Small intestine (tissue), 7 donors: ENCODE results near the gene CCND2. TPM values are rescaled to one million over a fixed set of nuclear protein-coding genes. Genes with fewer than 3 reads are reported as not detected.

Source experiments
- DNase-seq, 2 donors: peaks; one replicate each; pipeline versions ENCODE4 v3.0.0 to v3.0.0-alpha.2; 2013
- FAIRE-seq: peaks from 2 replicates; lab custom pipeline; 2012; peaks lifted over from hg19 to GRCh38; lab: Jason Lieb, UNC
- H3K27ac ChIP-seq, 3 donors: one replicate each; pipeline ENCODE4 v1.5.1; 2013; ENCODE audit warnings: low read length in 2 of 3, mild to moderate bottlenecking in 2 of 3, control low read depth in 1 of 3, inconsistent platforms in 1 of 3, low read depth in 1 of 3, moderate library complexity in 1 of 3
- H3K27me3 ChIP-seq, 3 donors: one replicate each; pipeline ENCODE4 v1.6.1; 2013; ENCODE audit warnings: low read length in 3 of 3, inconsistent platforms in 1 of 3; ENCODE audit not compliant: control insufficient read depth in 3 of 3, insufficient read depth in 3 of 3
- H3K36me3 ChIP-seq, 3 donors: one replicate each; pipeline ENCODE4 v1.6.1; 2013; ENCODE audit warnings: low read length in 3 of 3, inconsistent platforms in 1 of 3, low read depth in 1 of 3, mild to moderate bottlenecking in 1 of 3, moderate library complexity in 1 of 3; ENCODE audit not compliant: control insufficient read depth in 3 of 3, insufficient read depth in 2 of 3
- H3K4me1 ChIP-seq, 3 donors: one replicate each; pipeline ENCODE4 v1.6.1; 2013; ENCODE audit warnings: low read length in 2 of 3, inconsistent platforms in 1 of 3, low read depth in 1 of 3, mild to moderate bottlenecking in 1 of 3, moderate library complexity in 1 of 3; ENCODE audit not compliant: control insufficient read depth in 3 of 3, insufficient read depth in 2 of 3
- H3K4me3 ChIP-seq, 3 donors: one replicate each; pipeline ENCODE4 v1.5.1; 2013; ENCODE audit warnings: low read length in 3 of 3, control low read depth in 1 of 3, inconsistent platforms in 1 of 3, low read depth in 1 of 3, mild to moderate bottlenecking in 1 of 3, moderate library complexity in 1 of 3
- H3K9me3 ChIP-seq, 2 donors: one replicate each; pipeline ENCODE4 v1.6.1; 2013; ENCODE audit warnings: low read depth in 1 of 2, low read length in 1 of 2; ENCODE audit not compliant: control insufficient read depth in 2 of 2, insufficient read depth in 1 of 2
- WGBS, 3 donors: extraction: QIAGEN DNeasy Blood & Tissue Kit; methylation state at CpG; one replicate each; pipeline ENCODE4 v1.1.7; 2013; 5-methylcytosine and 5-hydroxymethylcytosine counted together
- polyA plus RNA-seq, 4 donors: library from polyadenylated mRNA; stranded (reverse) in 3 of 4; unstranded in 1 of 4; fragments of 200-250 nt in 3 of 4; fragments of 120-200 nt in 1 of 4; gene quantifications; one replicate each; pipeline versions ENCODE4 v1.2.1 to v1.2.3, GENCODE V29; 2013
- donor health status: healthy with polysubstance abuse.
- donor health status: control.
- donor health status: control.
- donor health status: Bipolar disorder and iron deficiency.
- donor health status: healthy.

Gene CCND2
- polyA plus RNA-seq, 4 donors = 5.6 to 101 (median 22.0) TPM

GRCh38 chr12:4293299-4293965, 19.9 kb downstream of the CCND2 start:
- Histone ChIP-seq H3K27me3 (no peaks in the 10 kb centered on the region), H3K4me3 (no peak overlapping the region), H3K4me1 (peaks cover 0 to 20% (median 2%) of the 10 kb centered on the region in 3 donors), H3K27ac (peak overlapping the region in 2 of 3 donors; percentile 20 to 41), H3K36me3 (peaks cover 8 to 85% (median 9%) of the 10 kb centered on the region in 3 donors), H3K9me3 (no peaks in the 10 kb centered on the region)
- WGBS, 3 donors = 60 to 76% (median 69%) methylated on average over 14 of the region's 14 CpGs
- FAIRE-seq = no peak
- no peak for DNase-seq

- Histone ChIP-seq H3K4me3 (no peak overlapping the region), H3K27ac (peak overlapping the region in 1 of 3 donors; percentile 41), H3K9me3 (no peaks in the 10 kb centered on the region), H3K4me1 (peaks cover 0 to 14% (median 2%) of the 10 kb centered on the region in 3 donors), H3K36me3 (peaks cover 8 to 82% (median 9%) of the 10 kb centered on the region in 3 donors), H3K27me3 (no peaks in the 10 kb centered on the region)
- WGBS, 3 donors = 64 to 73% (median 65%) methylated on average over 16 of the region's 16 CpGs
- DNase-seq (no peak), FAIRE-seq (no peak)
These were observed 20.5 kb downstream of the CCND2 start for GRCh38 chr12:4293966-4294505.

- no peak overlapping the region for H3K27ac ChIP-seq
- peaks cover 0 to 6% (median 4%) of the 10 kb centered on the region in 3 donors for H3K4me1 ChIP-seq
These were observed 23.2 kb downstream of the CCND2 start for GRCh38 chr12:4296751-4297150.

GRCh38 chr12:4297617-4298016, 24.1 kb downstream of the CCND2 start:
- 87 to 89% (median 87%) methylated on average over 13 of the region's 13 CpGs for WGBS, 3 donors
- FAIRE-seq = no peak
- Histone ChIP-seq H3K9me3 (no peaks in the 10 kb centered on the region), H3K36me3 (peaks cover 0 to 69% (median 6%) of the 10 kb centered on the region in 3 donors), H3K4me1 (peaks cover under 1 to 13% (median 4%) of the 10 kb centered on the region in 3 donors), H3K27me3 (no peaks in the 10 kb centered on the region), H3K4me3 (no peak overlapping the region), H3K27ac (no peak overlapping the region)
- DNase-seq = no peak

More at GRCh38 chr12:4296751-4297150, 23.2 kb downstream of the CCND2 start:
- H3K27me3 ChIP-seq = no peaks in the 10 kb centered on the region
- no peak overlapping the region for H3K4me3 ChIP-seq
- FAIRE-seq = no peak
- H3K9me3 ChIP-seq = no peaks in the 10 kb centered on the region
- no peak for DNase-seq
- peaks cover 0 to 66% (median 6%) of the 10 kb centered on the region in 3 donors for H3K36me3 ChIP-seq
- WGBS, 3 donors = 54 to 65% (median 63%) methylated on average over 6 of the region's 6 CpGs

- no peaks in the 10 kb centered on the region for H3K9me3 ChIP-seq
- H3K27ac ChIP-seq = no peak overlapping the region
- H3K27me3 ChIP-seq = no peaks in the 10 kb centered on the region
- FAIRE-seq = no peak
- WGBS, 3 donors = 78 to 84% (median 81%) methylated on average over 5 of the region's 5 CpGs
- H3K4me1 ChIP-seq = peaks cover 2 to 10% (median 3%) of the 10 kb centered on the region in 3 donors
- DNase-seq = peak in 1 of 2 donors; percentile 6
- H3K36me3 ChIP-seq = peaks cover 4 to 60% (median 6%) of the 10 kb centered on the region in 3 donors
- no peak overlapping the region for H3K4me3 ChIP-seq
These were observed 27.3 kb downstream of the CCND2 start for GRCh38 chr12:4300883-4301282.

GRCh38 chr12:4301932-4302501, 28.5 kb downstream of the CCND2 start:
- H3K27ac ChIP-seq = no peak overlapping the region
- 63 to 78% (median 69%) methylated on average over 11 of the region's 11 CpGs for WGBS, 3 donors
- no peaks in the 10 kb centered on the region for H3K27me3 ChIP-seq
- H3K4me1 ChIP-seq = peaks cover 2 to 10% (median 3%) of the 10 kb centered on the region in 3 donors
- H3K4me3 ChIP-seq = no peak overlapping the region
- DNase-seq = no peak
- H3K36me3 ChIP-seq = peaks cover 4 to 56% (median 6%) of the 10 kb centered on the region in 3 donors
- H3K9me3 ChIP-seq = no peaks in the 10 kb centered on the region
- no peak for FAIRE-seq

GRCh38 chr12:4302881-4303280, 29.3 kb downstream of the CCND2 start:
- Histone ChIP-seq H3K9me3 (no peaks in the 10 kb centered on the region), H3K4me1 (peaks cover 2 to 14% (median 3%) of the 10 kb centered on the region in 3 donors), H3K36me3 (peaks cover 0 to 54% (median 6%) of the 10 kb centered on the region in 3 donors), H3K27ac (peak overlapping the region in 1 of 3 donors; percentile 46), H3K27me3 (no peaks in the 10 kb centered on the region), H3K4me3 (no peak overlapping the region)
- FAIRE-seq = no peak
- DNase-seq = peak; percentile 24 to 63
- 22 to 61% (median 43%) methylated on average over 8 of the region's 8 CpGs for WGBS, 3 donors

GRCh38 chr12:4303750-4304149, 30.2 kb downstream of the CCND2 start:
- DNase-seq (peak in 1 of 2 donors; percentile 8), FAIRE-seq (no peak)
- Histone ChIP-seq H3K36me3 (peaks cover 0 to 57% (median 6%) of the 10 kb centered on the region in 3 donors), H3K4me3 (no peak overlapping the region), H3K27me3 (no peaks in the 10 kb centered on the region), H3K4me1 (peaks cover 2 to 23% (median 3%) of the 10 kb centered on the region in 3 donors), H3K27ac (no peak overlapping the region), H3K9me3 (no peaks in the 10 kb centered on the region)
- WGBS, 3 donors = 88 to 90% (median 89%) methylated on average over 3 of the region's 3 CpGs
